Activated CD8-positive, alpha-beta memory T cell treated with anti-CD3 and anti-CD28 coated beads for 4 hours (primary cell): ENCODE data around the gene TMSB15B.
"Not testable (repeated sequence)": the region's sequence is repeated elsewhere in the genome, so short reads cannot be mapped to it uniquely, and the experiment has no call there.

ENCODE experiments used
- DNase-seq, 2 donors: peaks; one replicate each; pipeline ENCODE4 v3.0.0-alpha.2; 2020; ENCODE audit warnings: low read depth in 2 of 2

Gene TMSB15B

DNA sequence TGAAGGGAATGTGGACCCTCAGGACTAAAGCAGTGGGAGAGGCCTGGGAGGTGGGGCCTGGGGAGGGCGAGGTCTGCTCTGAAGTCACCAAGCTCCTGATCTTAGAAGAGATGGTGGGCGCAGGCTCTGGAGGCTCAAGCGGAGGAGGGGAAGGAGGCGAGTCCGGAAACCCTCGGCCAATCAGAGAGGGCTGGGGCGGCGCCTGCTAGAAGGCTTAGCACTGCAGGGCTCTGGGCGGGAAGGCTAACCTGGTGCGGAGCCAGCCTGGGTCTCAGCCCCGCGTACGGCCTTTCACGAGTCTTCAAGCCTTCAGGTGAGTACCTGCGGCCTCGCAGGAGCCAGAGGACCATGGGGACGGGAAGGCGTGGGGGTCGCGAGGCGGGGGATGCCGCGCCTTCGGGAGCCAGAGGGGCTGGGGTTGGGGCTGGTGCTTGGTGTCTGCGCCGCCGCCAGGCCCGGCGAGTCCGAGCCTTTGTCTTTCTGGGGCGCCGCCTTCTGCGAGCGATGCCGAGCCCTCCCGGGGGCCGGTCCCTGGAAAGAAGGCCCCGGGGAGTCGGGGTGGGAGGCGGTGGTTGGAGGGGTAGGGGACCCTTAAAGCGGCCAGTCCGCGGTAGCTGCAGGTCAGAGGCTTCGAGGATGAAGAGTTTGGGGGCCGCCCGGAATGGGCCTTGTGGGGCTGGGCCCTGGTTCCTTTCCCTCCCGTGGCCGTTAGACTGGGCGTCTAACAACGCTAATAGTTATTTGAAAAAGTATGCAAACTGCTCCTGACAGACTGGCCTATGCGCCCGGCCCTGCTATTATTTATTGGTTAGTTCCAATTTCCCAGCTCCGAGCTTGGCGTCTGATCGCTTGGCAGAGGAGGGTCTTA is at the start of gene TMSB15B:
Gene TMSB15B, plus strand, starts transcription at position 217 of the 868 bp plus-strand sequence.
- not testable (repeated sequence) for DNase-seq

DNA sequence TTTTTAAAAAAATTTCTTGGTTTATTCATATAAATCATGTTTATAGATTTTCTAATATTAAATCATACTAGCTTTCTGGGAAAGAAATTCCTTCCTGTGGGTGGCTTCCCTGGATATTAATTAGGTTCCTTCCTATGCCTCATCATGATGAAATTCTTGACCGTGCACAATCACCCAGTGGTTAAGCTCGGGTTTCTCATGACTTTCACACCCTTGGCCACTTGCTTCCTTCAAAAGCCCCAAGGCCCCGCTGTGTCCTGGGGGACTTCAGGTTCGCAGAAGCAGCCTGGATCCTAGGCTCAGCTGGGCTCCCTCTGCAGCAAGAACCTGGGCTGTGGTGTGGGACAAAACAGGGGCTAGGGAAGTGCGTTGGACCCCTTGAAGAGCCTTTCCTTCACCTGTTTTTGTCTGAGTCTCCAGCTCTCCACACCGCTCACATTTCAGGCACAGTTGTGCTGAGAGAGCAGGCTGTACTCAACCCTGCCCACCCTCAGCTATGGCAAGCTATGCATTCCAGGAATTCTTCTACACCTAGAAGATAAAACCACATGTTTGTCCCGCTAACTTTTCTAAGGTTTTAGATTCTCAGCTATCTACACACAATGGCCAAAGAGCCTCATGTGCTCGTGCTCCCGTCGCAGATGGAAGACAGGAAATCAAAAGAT is 48.9 kb upstream of the TMSB15B start:
- no peak for DNase-seq

- DNase-seq = peak in 1 of 2 donors; percentile 6
Observed at GRCh38 chrX:103918050-103918449, 44.4 kb upstream of the TMSB15B start.

DNA sequence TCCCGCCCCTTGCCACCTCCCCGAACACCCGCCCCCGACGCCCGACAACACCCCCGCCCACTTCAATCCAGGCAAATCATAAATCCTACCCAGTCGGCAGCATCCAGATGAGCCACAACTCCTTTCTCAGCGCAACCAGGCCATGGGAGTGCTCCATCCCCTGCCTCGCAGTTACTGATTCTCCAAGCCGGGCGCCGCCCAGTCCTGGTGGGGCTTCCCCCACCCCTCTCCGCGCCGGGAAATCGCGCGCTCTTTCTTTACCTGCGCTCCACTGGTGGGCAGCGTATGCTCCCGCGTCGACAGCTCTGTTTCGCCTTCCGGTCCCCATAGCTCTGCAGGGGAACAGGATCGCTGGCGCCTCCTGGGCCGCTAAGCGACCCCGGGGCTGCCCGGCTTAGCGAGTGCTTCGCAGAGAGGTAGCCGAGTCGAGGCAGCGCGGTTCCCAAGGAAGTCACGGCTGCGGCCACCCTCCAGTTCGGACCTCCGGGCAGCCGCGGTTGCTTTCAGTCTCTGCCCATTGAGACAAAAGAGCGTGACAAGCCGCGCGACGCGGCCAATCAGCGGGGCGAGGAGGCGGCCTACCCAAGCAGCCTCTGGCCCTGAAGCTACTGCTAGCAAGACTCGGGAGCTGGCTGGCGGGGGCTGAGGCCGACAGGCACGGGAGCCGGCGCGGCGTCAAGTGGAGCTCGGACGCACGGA is 43.7 kb upstream of the TMSB15B start:
- DNase-seq = peak in 1 of 2 donors; percentile 4

GRCh38 chrX:103919270-103919637 is 43.2 kb upstream of the TMSB15B start:
- no peak for DNase-seq

- DNase-seq = not testable (repeated sequence)
Observed at GRCh38 chrX:103920515-103920914, 41.9 kb upstream of the TMSB15B start.

DNA sequence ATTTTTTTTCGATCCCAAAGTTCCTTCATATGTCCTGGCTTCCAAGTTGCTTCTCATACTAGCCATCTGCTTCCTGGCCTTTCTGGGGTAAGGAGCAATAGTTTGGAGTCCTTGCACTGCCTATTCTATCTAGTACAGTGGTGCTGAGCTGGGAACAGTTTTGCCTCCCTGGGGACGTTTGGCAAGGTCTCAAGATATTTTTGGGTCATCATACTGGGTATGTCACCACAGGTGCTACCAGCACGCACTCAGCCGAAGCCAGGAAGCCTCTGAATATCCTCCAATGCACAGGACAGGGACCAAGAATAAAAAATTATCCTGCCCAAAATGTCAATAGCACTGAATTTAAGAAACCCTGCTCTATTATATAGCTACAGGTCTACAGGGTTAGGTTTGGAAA is 35.4 kb upstream of the TMSB15B start:
- no peak for DNase-seq

DNA sequence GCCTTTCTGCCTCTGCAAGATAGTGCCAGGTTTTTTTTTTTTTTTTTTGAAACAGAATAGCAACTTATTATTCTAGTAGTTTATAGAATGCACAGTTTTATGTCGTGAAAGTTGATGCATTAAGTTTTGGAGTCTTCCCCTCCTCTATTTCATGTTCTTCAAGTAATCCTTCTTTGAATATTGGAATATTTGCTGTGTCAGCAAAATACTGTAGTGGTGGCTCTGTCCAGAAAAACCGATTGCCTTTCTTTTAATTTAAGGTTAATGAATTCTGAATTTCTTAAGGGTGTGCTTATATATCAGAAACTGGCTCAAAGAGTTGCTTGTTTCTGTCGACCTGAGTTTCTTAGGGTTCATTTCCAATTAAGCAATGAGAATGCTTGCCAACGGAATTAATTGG is 34.8 kb upstream of the TMSB15B start:
- no peak for DNase-seq

DNA sequence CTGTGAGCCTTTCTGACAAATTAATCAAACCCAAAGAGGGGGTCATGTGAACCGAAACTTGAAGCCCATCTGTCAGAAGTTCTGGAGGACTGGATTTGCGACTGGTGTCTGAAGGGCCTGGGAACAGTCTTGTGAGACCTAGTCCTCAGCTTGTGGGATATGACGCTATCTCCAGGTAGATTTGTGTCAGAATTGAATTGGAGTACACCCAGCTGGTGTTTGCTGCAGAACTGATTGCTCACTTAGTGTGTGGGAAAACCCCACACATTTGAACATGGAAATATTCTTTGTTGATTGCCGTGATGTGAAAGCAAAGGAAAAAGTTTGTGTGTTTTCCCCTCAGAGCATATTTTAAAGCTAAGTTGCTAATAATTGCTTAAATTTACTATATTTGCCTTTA is 30.3 kb upstream of the TMSB15B start:
- no peak for DNase-seq

- not testable (repeated sequence) for DNase-seq
Observed at GRCh38 chrX:103940257-103940656, 22.2 kb upstream of the TMSB15B start.

GRCh38 chrX:103941201-103941975 is 21.0 kb upstream of the TMSB15B start:
- DNase-seq = no peak

DNA sequence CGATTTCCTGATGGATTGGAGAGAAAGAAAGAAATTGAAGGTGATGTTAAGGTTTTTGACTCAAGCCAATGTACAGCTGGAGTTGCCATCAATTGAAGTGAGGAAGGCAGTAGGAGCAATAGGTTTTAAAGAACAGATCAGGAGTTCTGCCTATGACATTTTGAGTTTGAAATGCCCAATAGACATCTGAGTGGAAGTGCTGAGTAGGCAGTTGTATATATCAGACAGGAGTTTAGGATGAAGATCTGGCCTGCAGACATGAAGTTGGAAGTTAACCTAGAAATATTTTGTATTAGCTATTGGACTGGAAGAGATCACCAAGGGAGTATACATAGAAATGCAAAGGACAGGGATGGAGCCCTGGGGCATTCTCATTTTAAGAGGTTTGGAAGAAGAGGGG is 12.9 kb upstream of the TMSB15B start:
- no peak for DNase-seq

DNA sequence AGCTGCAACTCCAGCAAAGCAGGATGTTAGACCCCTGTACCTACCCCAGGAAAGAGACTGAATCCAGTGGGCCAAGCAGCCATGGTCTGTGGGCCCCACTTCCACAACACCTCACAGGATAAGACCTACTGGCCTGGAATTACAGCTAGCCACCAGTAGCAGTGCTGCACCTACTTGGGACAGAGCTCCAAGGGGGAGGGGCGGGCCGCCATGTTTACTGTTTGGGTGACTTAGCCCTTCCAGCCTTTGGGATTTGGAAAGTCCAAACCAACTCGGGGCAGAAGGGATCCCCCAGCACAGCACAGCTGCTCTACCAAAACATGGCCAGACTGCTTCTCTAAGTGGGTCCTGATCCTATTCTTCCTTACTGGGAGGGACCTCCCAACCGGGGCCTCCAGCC is 9.1 kb upstream of the TMSB15B start:
- no peak for DNase-seq

GRCh38 chrX:103954259-103954658 is 8.2 kb upstream of the TMSB15B start:
- DNase-seq = no peak

DNA sequence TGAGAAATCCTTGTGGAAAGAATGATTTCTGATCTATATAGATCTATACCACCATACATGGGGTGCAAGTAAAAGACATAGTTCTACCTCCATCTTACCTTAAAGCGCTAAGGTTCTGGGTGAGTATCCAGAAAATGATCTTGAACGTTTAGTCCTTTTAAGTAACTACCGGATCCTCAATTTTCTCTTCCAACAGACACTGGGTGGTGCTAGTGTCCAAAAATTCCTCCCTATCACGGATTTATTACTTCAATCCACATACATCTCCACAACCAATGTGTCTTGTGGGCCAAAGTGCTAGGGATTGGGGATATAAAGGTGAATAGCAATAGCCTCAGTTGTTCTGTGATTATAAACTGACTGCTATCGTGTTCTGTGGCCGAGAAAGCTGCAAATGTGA is 1.8 kb upstream of the TMSB15B start:
- not testable (repeated sequence) for DNase-seq

- DNase-seq = not testable (repeated sequence)
Observed at GRCh38 chrX:103983508-103983907, 21.1 kb downstream of the TMSB15B start.

- no peak for DNase-seq
Observed at GRCh38 chrX:103999234-103999633, 36.8 kb downstream of the TMSB15B start.

DNA sequence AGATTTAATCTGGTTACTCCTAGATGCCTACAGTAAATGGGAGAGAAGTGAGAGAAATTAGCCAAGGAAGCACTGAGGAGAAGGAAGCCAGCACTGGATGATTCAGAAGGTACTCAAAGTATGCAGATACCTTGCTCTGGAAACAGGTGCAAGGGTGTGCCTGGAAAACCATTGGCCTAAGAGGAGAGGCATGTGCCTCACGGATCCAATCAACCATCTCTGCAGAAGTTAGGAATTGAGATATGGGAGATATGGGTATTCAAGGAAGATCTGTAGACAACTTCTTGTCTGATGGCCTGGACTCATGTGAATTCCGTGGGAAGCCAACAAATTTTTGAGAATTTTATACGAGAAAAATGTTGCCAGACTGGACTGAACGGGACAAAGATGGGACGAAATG is 46.4 kb downstream of the TMSB15B start:
- no peak for DNase-seq

GRCh38 chrX:104013158-104013557 is 50.7 kb downstream of the TMSB15B start:
- no peak for DNase-seq

- DNase-seq = no peak
Observed at GRCh38 chrX:104013606-104014005, 51.2 kb downstream of the TMSB15B start, which contains the start of gene H2BW1. TSS of gene H2BW1 (minus strand) at chrX:104013708. CDS start at chrX:104013576, 132 bp downstream.

DNA sequence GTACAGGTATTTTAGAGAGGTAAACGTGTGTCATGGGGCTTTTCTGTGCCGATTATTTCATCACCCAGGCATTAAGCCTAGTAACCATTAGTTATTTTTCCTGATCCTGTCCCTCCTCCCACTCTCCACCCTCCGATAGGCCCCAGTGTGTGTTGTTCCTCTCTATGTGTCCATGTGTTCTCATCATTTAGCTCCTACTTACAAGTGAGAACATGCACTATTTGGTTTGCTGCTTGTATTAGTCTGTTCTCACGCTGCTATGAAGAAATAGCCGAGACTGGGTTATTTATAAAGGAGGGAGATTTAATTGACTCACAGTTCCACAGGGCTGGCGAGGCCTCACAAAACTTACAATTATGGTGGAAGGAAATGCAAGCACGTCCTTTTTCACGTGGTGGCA is 53.1 kb downstream of the TMSB15B start:
- not testable (repeated sequence) for DNase-seq
